Loucy (cell line): ENCODE results near the gene NARS2.

Experiments
- CTCF ChIP-seq: fragments of 200-600 bp; sonication (generic); conservative IDR thresholded peaks from 2 replicates; pipeline ENCODE4 v1.5.1; 2014; ENCODE audit warnings: mild to moderate bottlenecking, antibody characterized with exemption, low read length
- EZH2phosphoT487 ChIP-seq: fragments of 200-600 bp; IDR thresholded peaks from 2 replicates; pipeline ENCODE4 v1.6.1; 2018; ENCODE audit warnings: antibody characterized with exemption, mild to moderate bottlenecking, moderate library complexity, borderline replicate concordance

GRCh38 chr11:78603792-78604191, 29.1 kb upstream of the NARS2 start:
- TF ChIP-seq EZH2phosphoT487: no peak
- TF ChIP-seq CTCF: no peak
